Right cardiac atrium (tissue), 5 donors: ENCODE data around the gene CHRNA5. TPM values are rescaled to one million over a fixed set of nuclear protein-coding genes. Genes with fewer than 3 reads are reported as not detected.

Experiments
- ATAC-seq, 2 donors: fragments of 200-7000 bp; cut with Tn5 transposase; one replicate each; pipeline versions ENCODE4 v1.8.0 to v1.9.1; 2020; ENCODE audit warnings: moderate library complexity in 2 of 2, mild to moderate bottlenecking in 1 of 2
- DNase-seq, 3 donors: peaks; one replicate each; pipeline ENCODE4 v3.0.0-alpha.2; 2020
- H3K27ac ChIP-seq: one replicate; pipeline ENCODE4 v1.5.1; 2013; ENCODE audit warnings: mild to moderate bottlenecking, low read length, control low read depth, moderate library complexity
- H3K27me3 ChIP-seq: one replicate; pipeline ENCODE4 v1.6.1; 2013; ENCODE audit not compliant: control insufficient read depth, insufficient read depth
- H3K4me1 ChIP-seq: one replicate; pipeline ENCODE4 v1.6.1; 2013; ENCODE audit warnings: low read length; ENCODE audit not compliant: control insufficient read depth, insufficient read depth
- H3K4me3 ChIP-seq: one replicate; pipeline ENCODE4 v1.5.1; 2013; ENCODE audit warnings: low read length, control low read depth
- H3K9me3 ChIP-seq: one replicate; pipeline ENCODE4 v1.6.1; 2013; ENCODE audit warnings: low read length; ENCODE audit not compliant: control insufficient read depth
- WGBS: extraction: QIAGEN DNeasy Blood & Tissue Kit; methylation state at CpG from one replicate; pipeline ENCODE4 v1.1.7; 2013; 5-methylcytosine and 5-hydroxymethylcytosine counted together
- intact Hi-C, 4 donors: fragments of 100-400 bp; cut with DNase I; formaldehyde crosslinking; loops; one replicate each; pipeline versions ENCODE4 v1.11.0 to v1.14.0; 2022 to 2023
- polyA plus RNA-seq: library from polyadenylated mRNA; stranded (reverse); fragments of 200-250 nt; gene quantifications from one replicate; pipeline ENCODE4 v1.2.3, GENCODE V29; 2013
- total RNA-seq, 4 donors: library from RNA; stranded (reverse); fragmentation: NEBNext Ultra II Directional; extraction: Animal tissue kit (Norgen Biotek cat#: 25700); gene quantifications; one replicate each; pipeline ENCODE4 v1.2.1, GENCODE V29; 2021
- donor health status: healthy with polysubstance abuse.
- donor health status: DM: no; HTN: yes; CAD: no.
- donor health status: DM: no; HTN: no; CAD: no.
- donor health status: DM: no; HTN: yes; CAD: no; lungs with severe emphysema.
- donor health status: DM: yes; HTN: yes; CAD: no.

Gene CHRNA5
- total and polyA plus RNA-seq, 5 donors, result 0.68 to 4.0 (median 2.2) TPM

DNA sequence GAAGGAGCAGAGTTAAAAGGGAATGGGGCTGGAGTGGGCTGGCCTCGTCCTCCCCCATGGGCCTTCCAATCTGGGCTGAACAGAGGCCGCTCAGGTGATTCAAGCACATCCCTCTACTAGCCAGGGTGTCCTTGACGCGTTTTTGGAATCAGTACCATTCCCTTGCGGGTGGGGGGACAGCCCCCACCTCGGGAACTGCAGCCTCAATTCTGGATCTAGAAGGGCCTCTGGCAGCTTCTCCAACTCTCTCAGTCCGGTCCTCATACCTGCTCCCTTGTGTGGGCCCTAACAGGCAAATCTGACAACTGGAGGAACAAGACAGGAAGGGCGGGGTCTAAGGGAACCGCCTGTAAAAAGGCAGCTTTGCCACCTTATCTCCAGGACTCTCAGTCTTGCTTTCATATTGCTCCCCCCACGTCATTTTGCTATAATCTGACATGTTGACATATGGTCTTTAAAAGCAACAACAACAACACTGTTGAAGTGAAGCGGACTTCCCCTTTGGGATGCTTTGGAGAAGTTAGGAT is 76.5 kb downstream of the CHRNA5 start:
- DNase-seq, result no peak
- Histone ChIP-seq H3K9me3 (no peaks in the 10 kb centered on the region), H3K27me3 (no peaks in the 10 kb centered on the region), H3K4me3 (no peak overlapping the region), H3K27ac (no peak overlapping the region), H3K4me1 (no peaks in the 10 kb centered on the region)
- 54% methylated on average over 11 of the region's 11 CpGs for WGBS
- intact Hi-C loops, result loop anchor here in 1 of 4 donors (5.0 kb wide), 1 partner anchor 65 kb away; no protein-coding TSS in a partner anchor
- no peak for ATAC-seq

- Histone ChIP-seq H3K4me3 (no peak overlapping the region), H3K27me3 (no peaks in the 10 kb centered on the region), H3K4me1 (no peaks in the 10 kb centered on the region), H3K9me3 (no peaks in the 10 kb centered on the region), H3K27ac (no peak overlapping the region)
- intact Hi-C loops, result loop anchor here in 1 of 4 donors (5.0 kb wide), 1 partner anchor 65 kb away; no protein-coding TSS in a partner anchor
- DNase-seq, result no peak
- 56% methylated on average over 5 of the region's 5 CpGs for WGBS
- no peak for ATAC-seq
These were observed 77.0 kb downstream of the CHRNA5 start for GRCh38 chr15:78642331-78642730.

Other genes with a start within 250 kb of the CHRNA5 start
- under 1 TPM in 1 of 4 donors, not detected in 3; 0.32 TPM for gene CRABP1, start 225.2 kb upstream of the CHRNA5 start, total RNA-seq
- gene CRABP1, start 225.2 kb upstream of the CHRNA5 start, polyA plus RNA-seq, result 0.29 TPM
- 10 to 100 TPM; 25.4 to 35.0 (median 29.1) TPM for gene IREB2, start 127.3 kb upstream of the CHRNA5 start, total RNA-seq
- gene IREB2, start 127.3 kb upstream of the CHRNA5 start, polyA plus RNA-seq, result 7.9 TPM
- gene HYKK, start 57.9 kb upstream of the CHRNA5 start, total RNA-seq, result 10 to 100 TPM in 2 of 4 donors, 1 to 10 TPM in 2; 6.2 to 11.0 (median 9.1) TPM
- gene HYKK, start 57.9 kb upstream of the CHRNA5 start, polyA plus RNA-seq, result 4.9 TPM
- gene PSMA4, start 25.1 kb upstream of the CHRNA5 start, total RNA-seq, result 10 to 100 TPM; 89.1 to 98.7 (median 96.0) TPM
- 137 TPM for gene PSMA4, start 25.1 kb upstream of the CHRNA5 start, polyA plus RNA-seq
- gene CHRNA3, start 55.5 kb downstream of the CHRNA5 start, total RNA-seq, result 1 to 10 TPM in 2 of 4 donors, under 1 TPM in 1, not detected in 1; 0.86 to 1.3 (median 1.1) TPM
- 0.11 TPM for gene CHRNA3, start 55.5 kb downstream of the CHRNA5 start, polyA plus RNA-seq
- not detected for gene CHRNB4, start 75.7 kb downstream of the CHRNA5 start, total RNA-seq
- not detected for gene CHRNB4, start 75.7 kb downstream of the CHRNA5 start, polyA plus RNA-seq
- gene ADAMTS7, start 245.9 kb downstream of the CHRNA5 start, total RNA-seq, result 10 to 100 TPM; 38.8 to 85.9 (median 82.0) TPM
- gene ADAMTS7, start 245.9 kb downstream of the CHRNA5 start, polyA plus RNA-seq, result 40.3 TPM